HL-60 (cell line): ENCODE measurements around the gene ANO10.

ENCODE experiments used
- CTCF ChIP-seq: IDR thresholded peaks from one replicate; pipeline ENCODE4 v1.5.1; 2011; ENCODE audit warnings: low read length, control low read depth, inconsistent platforms; ENCODE audit not compliant: insufficient read depth
- GABPA ChIP-seq: IDR thresholded peaks from 2 replicates; pipeline ENCODE4 v1.6.1; 2012; ENCODE audit warnings: low read depth
- SPI1 ChIP-seq: IDR thresholded peaks from 2 replicates; pipeline ENCODE4 v1.6.1; 2012; ENCODE audit warnings: low read depth, mild to moderate bottlenecking, borderline replicate concordance
- TF ChIP-seq, protein P1 (sequence below): IDR thresholded peaks from 2 replicates; pipeline ENCODE4 v1.6.1; 2012; ENCODE audit warnings: low read depth; ENCODE audit not compliant: insufficient replicate concordance

- TF ChIP-seq, protein P1, sequence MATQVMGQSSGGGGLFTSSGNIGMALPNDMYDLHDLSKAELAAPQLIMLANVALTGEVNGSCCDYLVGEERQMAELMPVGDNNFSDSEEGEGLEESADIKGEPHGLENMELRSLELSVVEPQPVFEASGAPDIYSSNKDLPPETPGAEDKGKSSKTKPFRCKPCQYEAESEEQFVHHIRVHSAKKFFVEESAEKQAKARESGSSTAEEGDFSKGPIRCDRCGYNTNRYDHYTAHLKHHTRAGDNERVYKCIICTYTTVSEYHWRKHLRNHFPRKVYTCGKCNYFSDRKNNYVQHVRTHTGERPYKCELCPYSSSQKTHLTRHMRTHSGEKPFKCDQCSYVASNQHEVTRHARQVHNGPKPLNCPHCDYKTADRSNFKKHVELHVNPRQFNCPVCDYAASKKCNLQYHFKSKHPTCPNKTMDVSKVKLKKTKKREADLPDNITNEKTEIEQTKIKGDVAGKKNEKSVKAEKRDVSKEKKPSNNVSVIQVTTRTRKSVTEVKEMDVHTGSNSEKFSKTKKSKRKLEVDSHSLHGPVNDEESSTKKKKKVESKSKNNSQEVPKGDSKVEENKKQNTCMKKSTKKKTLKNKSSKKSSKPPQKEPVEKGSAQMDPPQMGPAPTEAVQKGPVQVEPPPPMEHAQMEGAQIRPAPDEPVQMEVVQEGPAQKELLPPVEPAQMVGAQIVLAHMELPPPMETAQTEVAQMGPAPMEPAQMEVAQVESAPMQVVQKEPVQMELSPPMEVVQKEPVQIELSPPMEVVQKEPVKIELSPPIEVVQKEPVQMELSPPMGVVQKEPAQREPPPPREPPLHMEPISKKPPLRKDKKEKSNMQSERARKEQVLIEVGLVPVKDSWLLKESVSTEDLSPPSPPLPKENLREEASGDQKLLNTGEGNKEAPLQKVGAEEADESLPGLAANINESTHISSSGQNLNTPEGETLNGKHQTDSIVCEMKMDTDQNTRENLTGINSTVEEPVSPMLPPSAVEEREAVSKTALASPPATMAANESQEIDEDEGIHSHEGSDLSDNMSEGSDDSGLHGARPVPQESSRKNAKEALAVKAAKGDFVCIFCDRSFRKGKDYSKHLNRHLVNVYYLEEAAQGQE, result no peak
- TF ChIP-seq GABPA (no peak), CTCF (no peak), SPI1 (no peak)
Measured at GRCh38 chr3:43364494-43364893, 257.3 kb downstream of the ANO10 start.
